Measurements from ENCODE around the gene CALML4. TPM values are rescaled to one million over a fixed set of nuclear protein-coding genes. Genes with fewer than 3 reads are reported as not detected.
"Not testable (repeated sequence)": the region's sequence is repeated elsewhere in the genome, so short reads cannot be mapped to it uniquely, and the experiment has no call there.

CALML4 gene, protein sequence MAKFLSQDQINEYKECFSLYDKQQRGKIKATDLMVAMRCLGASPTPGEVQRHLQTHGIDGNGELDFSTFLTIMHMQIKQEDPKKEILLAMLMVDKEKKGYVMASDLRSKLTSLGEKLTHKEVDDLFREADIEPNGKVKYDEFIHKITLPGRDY
- 5.2 TPM for total RNA-seq

DNA sequence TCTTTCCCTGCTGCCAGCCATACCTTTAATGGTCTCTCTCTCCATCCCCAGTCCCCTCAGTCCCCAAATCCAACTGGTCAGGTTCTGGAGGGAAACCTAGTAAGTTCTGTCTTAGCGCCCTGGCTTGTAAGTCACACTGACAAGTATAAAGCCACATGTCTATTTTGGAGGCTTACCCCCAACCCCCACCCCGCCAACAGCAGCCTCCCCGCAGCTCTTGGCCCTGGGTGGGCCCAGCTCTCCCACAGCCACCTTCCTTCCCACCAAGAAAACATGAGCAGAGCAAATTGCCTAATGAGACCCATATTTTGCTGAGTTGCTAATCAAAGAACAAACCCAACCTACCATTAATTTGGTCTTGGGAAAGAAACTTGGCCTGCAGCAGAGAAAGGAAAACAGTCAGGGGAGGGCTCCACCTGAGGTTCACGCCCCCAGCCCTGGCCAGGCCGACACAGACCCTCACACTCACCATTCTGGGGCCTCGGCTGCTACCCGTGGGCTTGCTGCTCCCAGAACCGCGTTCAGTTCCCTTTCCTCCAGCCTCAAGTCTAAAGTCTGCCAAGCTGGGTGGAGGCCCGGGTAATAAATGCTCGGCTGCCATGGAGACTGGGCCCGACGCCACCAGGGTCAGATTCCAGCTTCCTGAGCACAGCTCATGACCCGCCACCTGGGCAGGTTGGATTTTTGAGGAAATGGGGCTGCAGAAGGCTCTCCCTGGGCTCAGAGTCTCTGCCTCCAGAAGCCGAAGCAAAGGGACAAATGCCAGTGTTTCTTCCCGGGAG is at the start of gene CALML4:
Gene CALML4, minus strand, starts transcription at position 557 of the 782 bp plus-strand sequence. Its CDS starts 85 bp downstream, at position 472.
- H3K4me3 ChIP-seq (ENCODE audit: low read length), result peak within 1 kb of the TSS; percentile 32
- no peaks in the 10 kb centered on the region for H3K9me3 ChIP-seq (ENCODE audit: low read depth, low read length)
- H3K27me3 ChIP-seq (ENCODE audit: insufficient read depth, low read length), result no peaks in the 10 kb centered on the region
- H3K4me1 ChIP-seq (ENCODE audit: insufficient read depth, low read length), result peaks cover 65% of the 10 kb centered on the region

DNA sequence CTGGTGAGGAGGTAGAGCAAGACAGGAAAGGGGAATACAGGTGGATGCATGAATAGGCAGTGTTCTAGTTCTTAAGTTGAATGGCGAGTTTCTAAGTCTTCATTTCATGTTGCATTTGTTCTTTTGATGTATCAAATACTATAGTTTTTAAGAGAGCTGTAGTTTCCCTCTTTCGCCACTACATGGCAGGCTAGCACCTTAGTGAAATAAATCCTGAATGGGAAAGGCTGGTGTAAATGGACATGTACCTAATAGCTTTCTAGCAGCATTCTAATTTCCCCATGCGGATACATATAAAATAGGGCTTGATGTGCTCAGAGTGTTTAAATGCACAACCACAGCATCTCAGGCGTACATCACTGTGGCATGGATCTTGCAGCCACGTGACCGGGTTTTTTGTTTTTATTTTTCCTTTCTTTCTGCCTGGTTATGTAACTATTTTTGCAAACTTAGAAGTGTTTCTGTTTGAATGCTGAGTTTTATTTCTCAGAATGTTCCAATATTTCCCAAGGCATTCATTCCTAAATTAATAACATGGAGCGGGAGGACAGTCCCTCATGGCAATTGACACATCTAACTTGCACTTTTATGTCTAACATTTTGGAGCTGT is 47.9 kb upstream of the CALML4 start:
- no peaks in the 10 kb centered on the region for H3K9me3 ChIP-seq (ENCODE audit: low read depth, low read length)
- H3K4me1 ChIP-seq (ENCODE audit: insufficient read depth, low read length), result peaks cover 30% of the 10 kb centered on the region
- H3K4me3 ChIP-seq (ENCODE audit: low read length), result no peak overlapping the region
- H3K27me3 ChIP-seq (ENCODE audit: insufficient read depth, low read length), result no peaks in the 10 kb centered on the region

DNA sequence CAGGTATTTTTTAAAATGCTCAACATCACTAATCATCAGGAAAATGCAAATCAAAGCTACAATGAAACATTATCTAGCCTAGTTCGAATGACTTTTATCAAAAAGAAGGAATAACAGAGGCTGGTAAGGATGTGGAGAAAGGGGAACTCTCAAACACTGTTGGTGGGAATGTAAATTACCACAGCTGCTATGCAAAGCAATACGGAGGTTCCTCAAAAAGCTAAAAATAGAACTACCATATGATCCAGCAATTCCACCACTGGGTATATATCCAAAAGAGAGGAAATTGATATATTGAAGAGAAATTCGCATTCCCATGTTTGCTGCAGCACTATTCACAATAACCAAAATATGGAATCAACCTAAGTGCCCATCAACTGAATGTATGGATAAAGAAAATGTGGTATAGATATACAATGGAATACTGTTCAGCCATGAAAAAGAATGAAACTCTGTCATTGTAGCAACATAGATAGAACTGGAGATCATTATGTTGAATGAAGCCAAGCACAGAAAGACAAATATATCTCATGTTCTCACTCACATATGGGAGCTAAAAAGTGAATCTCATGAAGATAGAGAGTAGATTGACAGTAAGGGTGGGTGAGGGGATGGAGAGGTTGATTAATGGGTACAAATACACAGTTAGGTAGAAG is 44.1 kb upstream of the CALML4 start:
- Histone ChIP-seq H3K4me1 (ENCODE audit: insufficient read depth, low read length) (peaks cover 15% of the 10 kb centered on the region), H3K9me3 (ENCODE audit: low read depth, low read length) (no peaks in the 10 kb centered on the region), H3K27me3 (ENCODE audit: insufficient read depth, low read length) (no peaks in the 10 kb centered on the region), H3K4me3 (ENCODE audit: low read length) (no peak overlapping the region)

DNA sequence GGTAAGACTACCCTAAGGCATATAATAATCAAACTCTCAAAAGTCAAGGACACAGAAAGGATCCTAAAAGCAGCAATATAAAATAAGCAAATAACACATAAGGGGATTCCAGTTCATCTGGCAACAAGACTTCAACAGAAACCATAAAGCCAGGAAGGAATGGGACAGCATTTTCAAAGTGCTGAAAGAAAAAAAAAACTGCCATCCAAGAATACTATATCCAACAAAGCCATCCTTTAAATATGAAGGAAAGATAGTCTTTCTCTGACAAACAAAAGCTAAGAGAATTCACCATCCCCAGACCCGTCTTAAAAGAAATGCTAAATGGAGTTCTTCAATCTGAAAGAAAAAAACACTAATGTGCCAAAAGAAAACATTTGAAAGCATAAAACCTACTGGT is 39.1 kb upstream of the CALML4 start:
- H3K9me3 ChIP-seq (ENCODE audit: low read depth, low read length), result peaks cover 4% of the 10 kb centered on the region
- H3K4me3 ChIP-seq (ENCODE audit: low read length), result no peak overlapping the region
- no peaks in the 10 kb centered on the region for H3K27me3 ChIP-seq (ENCODE audit: insufficient read depth, low read length)
- H3K4me1 ChIP-seq (ENCODE audit: insufficient read depth, low read length), result peaks cover 10% of the 10 kb centered on the region

DNA sequence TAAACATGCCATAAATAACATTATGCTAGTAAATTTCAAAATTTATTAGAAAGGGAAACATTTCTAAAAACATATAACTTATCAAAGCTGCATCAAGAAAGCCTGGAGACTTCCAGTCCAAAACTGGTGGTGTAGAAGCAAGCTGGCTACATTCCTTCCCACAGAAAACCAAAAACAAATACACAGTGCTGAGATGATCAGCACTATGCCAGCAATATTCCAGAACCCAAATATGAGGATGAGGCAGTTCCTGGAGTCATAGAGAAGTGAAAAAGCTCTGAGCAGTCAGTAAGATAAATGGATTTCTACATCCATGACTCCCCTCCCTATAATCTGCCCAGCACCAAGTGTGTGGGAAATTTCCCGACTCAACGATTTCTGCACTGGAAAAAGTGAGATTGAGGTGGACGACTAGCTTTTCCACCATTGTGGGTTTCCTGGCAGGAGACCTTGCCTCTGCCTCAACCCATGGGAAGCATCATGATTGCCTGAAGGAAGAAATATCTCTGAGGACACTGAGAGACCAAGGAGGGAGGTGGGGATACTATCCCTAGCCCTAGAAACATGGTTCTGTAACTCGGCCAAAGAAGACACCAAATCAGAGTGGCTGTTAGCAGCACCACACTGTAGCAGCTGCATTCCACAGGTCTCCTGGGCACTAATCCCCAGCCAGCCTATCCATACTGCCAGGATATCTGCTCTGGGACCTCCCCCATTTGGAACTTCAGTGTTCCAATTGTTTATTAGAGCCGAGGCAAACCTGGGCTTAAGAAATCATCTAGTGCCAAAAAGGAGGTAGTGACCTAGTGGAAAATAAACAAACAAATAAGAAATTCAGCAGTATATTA is 36.2 kb upstream of the CALML4 start:
- Histone ChIP-seq H3K4me1 (ENCODE audit: insufficient read depth, low read length) (no peaks in the 10 kb centered on the region), H3K27me3 (ENCODE audit: insufficient read depth, low read length) (no peaks in the 10 kb centered on the region)

DNA sequence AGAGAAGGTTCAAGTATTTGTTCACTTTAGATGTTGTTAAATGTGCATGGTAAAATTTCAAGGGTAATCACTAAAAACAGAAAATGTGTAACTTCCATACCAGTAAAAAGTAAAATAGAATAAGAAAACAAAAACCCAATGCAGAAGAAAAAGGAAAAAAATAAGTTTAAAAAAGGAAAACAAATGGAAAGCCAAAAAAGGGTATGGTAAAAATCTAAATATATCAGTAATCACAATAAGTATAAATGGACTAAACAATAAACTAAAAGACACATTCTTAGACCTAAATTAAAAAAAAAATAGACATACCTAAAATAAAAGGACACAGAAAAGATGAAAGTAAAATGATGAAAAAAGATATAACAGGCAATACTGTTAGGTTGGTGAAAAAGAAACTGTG is 33.9 kb upstream of the CALML4 start:
- no peak overlapping the region for H3K4me3 ChIP-seq (ENCODE audit: low read length)
- peaks cover 2% of the 10 kb centered on the region for H3K4me1 ChIP-seq (ENCODE audit: insufficient read depth, low read length)
- peaks cover 4% of the 10 kb centered on the region for H3K9me3 ChIP-seq (ENCODE audit: low read depth, low read length)
- H3K27me3 ChIP-seq (ENCODE audit: insufficient read depth, low read length), result no peaks in the 10 kb centered on the region

More for the DNA sequence above, 36.2 kb upstream of the CALML4 start:
- no peak overlapping the region for H3K4me3 ChIP-seq (ENCODE audit: low read length)
- H3K9me3 ChIP-seq (ENCODE audit: low read depth, low read length), result peaks cover 4% of the 10 kb centered on the region

DNA sequence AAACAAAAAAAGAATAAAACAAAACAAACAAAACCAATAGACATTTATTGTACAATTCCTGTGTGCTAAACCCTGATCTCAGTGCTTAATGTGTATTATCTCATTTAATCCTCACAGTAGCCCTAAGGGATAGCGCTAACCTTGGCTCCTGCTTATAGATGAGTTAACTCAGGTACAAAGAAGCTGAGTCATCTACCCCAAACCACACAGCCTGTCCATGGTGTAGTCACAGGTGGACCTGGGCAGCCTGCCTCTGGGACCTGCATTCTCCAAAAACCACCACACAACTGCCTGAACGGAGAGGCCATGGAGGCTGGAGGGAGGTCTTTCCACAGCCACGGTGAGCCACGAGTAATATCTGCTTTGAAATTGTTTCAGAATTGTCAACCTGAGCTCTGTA is 29.9 kb upstream of the CALML4 start:
- Histone ChIP-seq H3K4me1 (ENCODE audit: insufficient read depth, low read length) (peaks cover 36% of the 10 kb centered on the region), H3K27me3 (ENCODE audit: insufficient read depth, low read length) (no peaks in the 10 kb centered on the region), H3K4me3 (ENCODE audit: low read length) (no peak overlapping the region), H3K9me3 (ENCODE audit: low read depth, low read length) (no peaks in the 10 kb centered on the region)

DNA sequence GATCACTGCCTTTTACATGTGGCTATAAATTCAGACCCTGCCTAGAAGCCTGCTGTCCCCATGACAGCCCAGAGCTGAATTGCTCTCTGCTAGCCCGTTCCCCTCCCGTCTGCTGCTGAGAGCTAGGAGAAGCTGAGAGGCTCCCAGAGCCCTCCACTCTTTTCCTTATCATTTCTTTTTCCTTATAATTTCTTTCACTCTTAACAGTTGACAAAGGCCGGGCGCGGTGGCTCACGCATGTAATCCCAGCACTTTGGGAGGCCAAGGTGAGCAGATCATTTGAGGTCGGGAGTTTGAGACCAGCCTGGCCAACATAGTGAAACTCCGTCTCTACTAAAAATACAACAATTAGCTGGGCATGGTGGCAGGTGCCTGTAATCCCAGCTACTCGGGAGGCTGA is 29.4 kb upstream of the CALML4 start:
- not testable (repeated sequence) for H3K4me3 ChIP-seq (ENCODE audit: low read length); H3K27me3 ChIP-seq (ENCODE audit: insufficient read depth, low read length); H3K9me3 ChIP-seq (ENCODE audit: low read depth, low read length)
- peaks cover 38% of the 10 kb centered on the region for H3K4me1 ChIP-seq (ENCODE audit: insufficient read depth, low read length)

DNA sequence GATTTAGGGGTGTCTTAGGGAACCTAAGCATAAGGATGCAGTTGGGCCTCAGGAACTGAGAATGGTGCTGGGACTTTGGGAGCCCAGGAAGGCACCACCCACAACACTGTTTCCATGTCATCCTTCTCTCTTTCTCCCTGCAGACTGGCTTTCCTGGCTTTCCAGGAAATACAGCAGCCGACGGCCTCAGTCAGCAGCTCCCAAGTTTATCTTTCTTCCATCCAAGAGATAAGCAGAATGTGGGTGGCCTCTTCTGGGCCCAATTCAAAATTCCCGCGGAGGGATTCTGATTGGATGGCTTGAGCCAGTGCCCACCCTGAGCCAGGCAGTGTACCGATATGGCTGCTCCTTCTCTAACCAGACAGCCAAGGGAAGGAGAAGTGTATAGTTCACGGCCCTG is 28.9 kb upstream of the CALML4 start:
- peaks cover 38% of the 10 kb centered on the region for H3K4me1 ChIP-seq (ENCODE audit: insufficient read depth, low read length)
- H3K4me3 ChIP-seq (ENCODE audit: low read length), result no peak overlapping the region
- H3K27me3 ChIP-seq (ENCODE audit: insufficient read depth, low read length), result no peaks in the 10 kb centered on the region
- H3K9me3 ChIP-seq (ENCODE audit: low read depth, low read length), result no peaks in the 10 kb centered on the region

DNA sequence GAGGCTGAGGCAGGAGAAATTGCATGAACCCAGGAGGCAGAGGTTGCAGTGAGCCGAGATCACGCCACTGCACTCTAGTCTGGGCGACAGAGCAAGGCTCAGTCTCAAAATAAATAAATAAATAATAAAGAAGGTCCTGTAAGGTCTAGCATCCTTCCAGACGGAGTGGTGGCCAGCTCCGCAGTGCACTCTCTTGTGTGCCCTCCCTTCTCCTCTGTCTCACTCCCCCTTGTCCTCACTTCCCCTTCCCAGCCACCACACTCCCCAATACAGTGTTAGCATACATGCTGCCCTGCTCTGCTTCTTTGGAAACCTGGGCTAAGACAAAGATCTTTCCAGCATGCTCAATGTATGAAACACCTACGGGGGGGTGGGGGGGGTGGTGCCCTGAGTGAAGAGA is 27.8 kb upstream of the CALML4 start:
- Histone ChIP-seq H3K27me3 (ENCODE audit: insufficient read depth, low read length) (no peaks in the 10 kb centered on the region), H3K9me3 (ENCODE audit: low read depth, low read length) (no peaks in the 10 kb centered on the region), H3K4me1 (ENCODE audit: insufficient read depth, low read length) (peaks cover 49% of the 10 kb centered on the region), H3K4me3 (ENCODE audit: low read length) (no peak overlapping the region)

DNA sequence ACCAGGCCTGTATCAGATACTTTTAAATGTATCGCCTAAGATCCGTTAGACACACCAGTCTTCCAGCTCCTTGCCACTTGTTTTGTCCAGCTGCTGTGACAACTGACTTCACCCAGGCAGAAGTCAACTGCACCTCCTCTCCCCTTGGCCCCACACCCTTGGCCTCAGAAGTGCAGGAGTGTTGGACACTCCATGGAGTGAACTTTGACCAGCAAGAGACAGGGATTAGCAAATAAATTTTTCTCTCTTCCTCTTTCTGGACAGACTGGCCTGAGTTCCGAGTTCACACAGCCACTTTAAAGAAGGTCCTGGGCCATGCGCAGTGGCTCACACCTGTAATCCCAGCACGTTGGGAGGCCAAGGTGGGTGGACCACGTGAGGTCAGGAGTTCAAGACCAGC is 27.3 kb upstream of the CALML4 start:
- no peaks in the 10 kb centered on the region for H3K27me3 ChIP-seq (ENCODE audit: insufficient read depth, low read length)
- H3K4me3 ChIP-seq (ENCODE audit: low read length), result no peak overlapping the region
- H3K4me1 ChIP-seq (ENCODE audit: insufficient read depth, low read length), result peaks cover 54% of the 10 kb centered on the region
- H3K9me3 ChIP-seq (ENCODE audit: low read depth, low read length), result no peaks in the 10 kb centered on the region

DNA sequence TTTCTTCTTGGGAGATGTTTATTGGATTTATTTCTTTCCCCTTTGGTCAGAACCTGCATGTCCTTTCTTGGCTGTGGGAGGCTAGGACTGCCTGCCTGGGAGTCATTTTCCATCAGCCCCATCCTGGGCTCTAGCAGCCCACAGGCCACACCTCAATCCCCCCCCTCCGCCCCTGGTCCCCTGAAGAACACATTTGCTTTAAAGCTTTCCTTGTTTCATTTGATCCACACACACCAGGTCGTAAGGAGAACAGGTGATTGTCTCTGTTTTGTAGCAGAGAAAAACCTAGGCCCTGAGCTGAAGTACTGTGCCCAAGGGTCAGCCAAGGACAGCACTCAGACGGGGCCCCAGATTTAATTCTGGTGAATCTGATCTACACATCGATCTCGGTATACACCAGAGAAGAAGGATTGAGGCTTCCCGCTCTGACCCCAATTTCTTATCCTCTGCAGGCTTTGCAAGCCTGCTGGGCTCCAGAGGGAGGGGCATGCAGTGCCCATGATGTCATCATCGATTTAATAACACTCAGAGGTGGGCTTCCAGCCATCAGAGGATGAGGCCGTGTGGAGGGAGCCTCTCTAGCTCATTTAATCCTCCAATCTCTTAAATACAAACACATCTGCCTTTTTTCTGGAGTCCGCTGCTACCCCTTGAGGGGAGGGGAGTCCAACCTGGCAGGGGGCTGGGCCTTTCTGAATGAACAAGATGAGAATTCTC is 26.1 kb upstream of the CALML4 start:
- Histone ChIP-seq H3K27me3 (ENCODE audit: insufficient read depth, low read length) (no peaks in the 10 kb centered on the region), H3K4me3 (ENCODE audit: low read length) (no peak overlapping the region), H3K4me1 (ENCODE audit: insufficient read depth, low read length) (peaks cover 56% of the 10 kb centered on the region), H3K9me3 (ENCODE audit: low read depth, low read length) (no peaks in the 10 kb centered on the region)

DNA sequence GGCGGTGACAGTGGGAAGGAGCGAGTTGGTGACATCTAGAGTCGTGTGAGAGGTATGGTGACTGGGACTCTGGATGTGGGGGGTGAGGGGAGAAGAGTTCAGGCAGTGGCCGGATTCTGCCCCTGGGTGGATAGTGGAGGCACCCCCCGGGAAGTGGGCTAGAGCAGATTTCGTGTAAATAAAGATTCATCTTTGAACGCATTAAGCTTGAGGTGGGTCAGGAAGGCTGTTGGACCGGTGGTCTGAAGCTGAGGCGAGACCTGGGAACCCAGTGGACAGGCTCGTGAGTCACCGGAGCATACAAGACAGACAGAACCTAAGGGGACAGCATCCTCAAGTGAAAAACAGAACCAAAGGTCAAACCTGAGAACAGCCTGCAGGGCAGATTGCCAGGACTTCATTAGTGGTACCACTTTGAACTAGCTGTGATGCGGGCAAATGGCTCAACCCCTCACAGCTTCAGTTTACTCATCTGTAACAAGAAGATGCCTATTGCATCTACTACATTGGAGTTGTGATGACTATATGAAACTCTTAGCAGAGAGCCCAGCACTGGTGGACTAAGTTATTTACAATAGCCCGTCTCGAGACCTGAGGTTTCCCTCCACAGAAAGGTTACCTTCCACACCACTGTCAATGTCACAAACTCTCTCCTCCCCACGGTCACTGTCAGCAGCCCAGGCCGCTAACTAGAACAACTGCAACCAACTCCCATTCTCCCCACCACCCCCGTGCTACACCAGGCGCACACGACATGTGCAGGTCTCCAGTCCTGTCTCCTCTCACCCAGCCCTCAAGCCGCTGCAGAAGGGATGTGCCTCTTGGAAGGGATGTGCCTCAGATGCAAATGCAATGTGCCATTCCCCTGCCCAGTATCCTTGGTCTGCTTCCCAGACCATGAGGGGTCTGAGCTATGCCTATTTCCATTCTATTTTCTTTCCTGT is 25.3 kb upstream of the CALML4 start:
- Histone ChIP-seq H3K4me3 (ENCODE audit: low read length) (peak overlapping the region; percentile 76), H3K9me3 (ENCODE audit: low read depth, low read length) (no peaks in the 10 kb centered on the region), H3K4me1 (ENCODE audit: insufficient read depth, low read length) (peaks cover 58% of the 10 kb centered on the region), H3K27me3 (ENCODE audit: insufficient read depth, low read length) (no peaks in the 10 kb centered on the region)

Measured in mononuclear cell (primary cell).